ENCODE measurements around the gene ZNF57. TPM values are rescaled to one million over a fixed set of nuclear protein-coding genes. Genes with fewer than 3 reads are reported as not detected.

The ZNF57 gene
- total RNA-seq = 1 to 10 TPM; 3.9 to 4.7 TPM

DNA sequence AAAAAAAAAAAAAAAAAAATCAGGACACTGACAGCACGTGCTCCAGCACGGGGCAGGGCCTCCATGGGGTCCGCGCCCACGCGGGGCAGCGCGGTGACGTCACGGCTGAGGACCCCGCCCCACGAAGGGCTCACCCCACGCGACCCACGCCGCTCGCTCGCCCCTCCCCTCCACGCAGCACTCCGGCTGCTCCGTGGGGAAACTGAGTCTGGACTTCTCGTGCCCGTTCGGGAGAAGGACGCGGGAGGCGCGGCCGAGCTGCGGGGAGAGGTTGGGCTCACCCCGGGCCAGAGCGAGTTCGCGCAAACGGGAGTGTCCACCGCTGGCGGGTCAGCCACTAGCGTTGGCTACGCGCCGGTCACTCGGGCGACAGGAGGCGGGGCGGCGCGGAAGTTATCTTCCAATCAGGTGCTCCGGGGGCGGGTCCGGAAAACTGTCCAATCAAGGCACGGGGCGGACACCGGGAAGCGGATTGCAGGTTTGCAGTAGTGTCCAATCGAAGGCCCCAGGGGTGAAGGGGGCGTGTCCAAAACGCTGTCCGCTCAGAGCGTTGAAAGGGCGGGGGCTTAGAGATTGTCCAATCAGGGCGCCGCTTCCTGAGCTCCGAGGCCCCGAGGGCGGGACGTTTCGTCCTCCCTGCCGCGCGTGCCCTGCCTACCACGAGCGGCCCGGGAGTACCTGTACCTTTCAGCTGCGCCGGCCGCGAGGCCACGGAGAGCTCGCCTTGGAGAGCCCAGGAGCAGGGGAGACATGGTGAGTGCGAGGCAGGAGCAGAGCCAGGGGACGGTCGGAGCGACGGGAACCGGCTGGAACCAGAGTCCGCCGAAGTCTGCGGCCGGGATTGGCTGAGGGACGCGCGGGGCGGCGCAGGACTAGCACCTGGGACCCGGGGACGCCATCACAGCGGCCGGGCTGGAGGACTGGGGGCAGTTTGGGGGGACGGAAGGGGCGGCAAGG, at the start of gene ZNF57:
Gene ZNF57, plus strand, starts transcription at position 633 of the 957 bp plus-strand sequence. Its CDS starts 118 bp downstream, at position 751.
- CTCF ChIA-PET = interaction anchor here (0.6 to 1.3 kb wide), 2 partner anchors 14 to 55 kb away, joined by 3 to 4 read pairs; no protein-coding TSS in a partner anchor
- Mint-ChIP-seq H3K27ac (peak within 1 kb of the TSS; percentile 82), H3K36me3 (ENCODE audit: low read depth) (peaks cover 2% of the 10 kb centered on the region), H3K27me3 (ENCODE audit: low read depth) (no peaks in the 10 kb centered on the region), H3K4me1 (ENCODE audit: low read depth) (peaks cover 15% of the 10 kb centered on the region), H3K4me3 (peak within 1 kb of the TSS; percentile 100), H3K9me3 (peaks cover 15% of the 10 kb centered on the region)
- DNase-seq = peak; percentile 99
- intact Hi-C loops (cut with micrococcal nuclease) = loop anchor here (1.0 to 5.0 kb wide), 4 partner anchors 45 to 192 kb away; partner anchors contain the start of gene GNA11

DNA sequence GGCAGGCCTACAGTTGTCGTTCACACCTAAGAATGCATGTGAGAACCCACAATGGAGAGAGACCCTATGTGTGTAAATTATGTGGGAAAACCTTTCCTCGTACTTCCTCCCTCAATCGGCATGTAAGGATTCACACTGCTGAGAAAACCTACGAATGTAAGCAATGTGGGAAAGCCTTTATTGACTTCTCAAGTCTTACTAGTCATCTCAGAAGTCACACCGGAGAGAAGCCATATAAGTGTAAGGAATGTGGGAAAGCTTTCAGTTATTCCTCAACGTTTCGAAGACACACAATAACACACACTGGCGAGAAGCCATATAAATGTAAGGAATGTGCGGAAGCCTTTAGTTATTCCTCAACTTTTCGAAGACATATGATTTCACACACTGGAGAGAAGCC, 48.1 kb upstream of the ZNF57 start:
- DNase-seq = no peak
- intact Hi-C loops (cut with micrococcal nuclease) = loop anchor here (5.0 kb wide), 1 partner anchor 50 kb away; the partner anchor contains the start of gene ZNF57
- CTCF ChIA-PET = interaction anchor here (1.1 kb wide), 1 partner anchor 11 kb away, joined by 4 read pairs; the partner anchor contains the start of gene ZNF555
- no peak overlapping the region for H3K27ac Mint-ChIP-seq
- H3K27me3 Mint-ChIP-seq (ENCODE audit: low read depth) = no peaks in the 10 kb centered on the region
- H3K9me3 Mint-ChIP-seq = peaks cover 50% of the 10 kb centered on the region
- H3K4me3 Mint-ChIP-seq = no peak overlapping the region
- H3K4me1 Mint-ChIP-seq (ENCODE audit: low read depth) = peaks cover 29% of the 10 kb centered on the region
- peaks cover 50% of the 10 kb centered on the region for H3K36me3 Mint-ChIP-seq (ENCODE audit: low read depth)

DNA sequence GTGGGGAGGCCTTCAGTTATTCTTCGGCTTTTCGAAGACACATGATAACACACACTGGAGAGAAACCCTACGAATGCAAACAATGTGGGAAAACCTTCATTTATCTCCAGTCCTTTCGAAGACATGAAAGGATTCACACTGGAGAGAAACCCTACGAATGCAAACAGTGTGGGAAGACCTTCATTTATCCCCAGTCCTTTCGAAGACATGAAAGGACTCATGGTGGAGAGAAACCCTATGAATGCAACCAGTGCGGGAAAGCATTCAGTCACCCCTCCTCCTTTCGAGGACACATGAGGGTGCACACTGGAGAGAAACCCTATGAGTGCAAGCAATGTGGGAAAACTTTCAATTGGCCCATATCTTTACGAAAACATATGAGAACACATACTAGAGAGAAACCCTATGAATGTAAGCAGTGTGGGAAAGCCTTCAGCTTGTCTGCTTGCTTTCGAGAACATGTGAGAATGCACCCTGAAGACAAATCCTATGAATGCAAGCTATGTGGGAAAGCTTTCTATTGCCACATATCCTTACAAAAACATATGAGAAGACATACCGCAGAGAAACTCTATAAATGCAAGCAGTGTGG, 47.6 kb upstream of the ZNF57 start:
- H3K36me3 Mint-ChIP-seq (ENCODE audit: low read depth) = peaks cover 49% of the 10 kb centered on the region
- DNase-seq = no peak
- H3K4me1 Mint-ChIP-seq (ENCODE audit: low read depth) = peaks cover 32% of the 10 kb centered on the region
- no peak overlapping the region for H3K27ac Mint-ChIP-seq
- H3K27me3 Mint-ChIP-seq (ENCODE audit: low read depth) = no peaks in the 10 kb centered on the region
- no peak overlapping the region for H3K4me3 Mint-ChIP-seq
- H3K9me3 Mint-ChIP-seq = peaks cover 50% of the 10 kb centered on the region
- CTCF ChIA-PET = interaction anchor here (1.1 kb wide), 1 partner anchor 12 kb away, joined by 4 read pairs; the partner anchor contains the start of gene ZNF555
- intact Hi-C loops (cut with micrococcal nuclease) = loop anchor here (5.0 kb wide), 1 partner anchor 49 kb away; the partner anchor contains the start of gene ZNF57

DNA sequence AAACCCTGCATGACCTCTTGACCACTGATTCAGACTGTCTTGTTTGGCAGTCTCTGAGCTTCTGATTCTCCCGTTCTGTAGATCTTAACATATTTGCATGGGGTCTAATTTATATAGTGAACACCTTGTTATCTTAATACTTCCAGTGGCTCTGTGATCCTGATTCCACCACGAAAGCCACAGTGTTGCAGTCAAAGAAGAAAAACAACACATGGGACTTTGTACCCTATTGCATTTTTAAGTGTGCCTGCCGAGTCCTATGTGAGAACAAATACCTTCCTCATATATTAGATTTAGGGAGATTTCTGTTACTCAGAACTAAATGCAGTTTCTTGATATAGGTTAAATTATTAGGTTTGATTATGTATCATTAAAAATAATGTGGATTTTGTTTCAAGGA, 45.9 kb upstream of the ZNF57 start:
- Mint-ChIP-seq H3K27ac (no peak overlapping the region), H3K4me1 (ENCODE audit: low read depth) (peaks cover 34% of the 10 kb centered on the region), H3K9me3 (peaks cover 50% of the 10 kb centered on the region), H3K36me3 (ENCODE audit: low read depth) (peaks cover 51% of the 10 kb centered on the region), H3K27me3 (ENCODE audit: low read depth) (no peaks in the 10 kb centered on the region), H3K4me3 (no peak overlapping the region)
- no peak for DNase-seq
- intact Hi-C loops (cut with micrococcal nuclease) = loop anchor here (5.0 kb wide), 1 partner anchor 47 kb away; the partner anchor contains the start of gene ZNF57
- CTCF ChIA-PET = no interaction called here

DNA sequence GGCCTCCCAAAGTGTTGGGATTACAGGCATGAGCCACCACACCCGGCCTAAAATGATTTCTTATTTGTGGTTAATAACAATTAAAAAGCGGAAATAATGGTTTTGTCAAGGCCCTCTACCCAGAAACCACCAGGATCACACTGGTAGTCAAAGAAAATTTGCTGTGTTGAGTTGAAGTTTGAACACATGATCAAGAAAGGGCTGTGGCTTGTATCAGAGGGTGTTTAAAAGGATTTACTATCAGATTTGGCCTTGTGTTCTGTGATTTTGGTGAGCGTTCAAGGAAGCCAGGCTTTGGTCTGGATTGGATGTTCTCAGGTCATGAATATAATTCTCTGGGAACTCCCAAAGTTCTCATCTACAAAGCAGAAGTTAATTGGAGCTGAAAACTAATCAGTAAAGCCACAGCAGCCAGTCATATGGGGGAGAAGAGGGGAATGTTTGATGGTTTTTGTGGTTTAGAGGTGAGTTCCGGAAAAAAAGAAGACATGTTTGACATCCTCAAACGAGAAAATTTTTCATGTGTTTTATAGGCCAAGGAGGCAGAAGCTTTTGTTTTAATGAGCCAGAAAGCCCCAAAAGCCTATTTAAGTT, 44.2 kb upstream of the ZNF57 start:
- H3K27ac Mint-ChIP-seq = peak overlapping the region; percentile 57

DNA sequence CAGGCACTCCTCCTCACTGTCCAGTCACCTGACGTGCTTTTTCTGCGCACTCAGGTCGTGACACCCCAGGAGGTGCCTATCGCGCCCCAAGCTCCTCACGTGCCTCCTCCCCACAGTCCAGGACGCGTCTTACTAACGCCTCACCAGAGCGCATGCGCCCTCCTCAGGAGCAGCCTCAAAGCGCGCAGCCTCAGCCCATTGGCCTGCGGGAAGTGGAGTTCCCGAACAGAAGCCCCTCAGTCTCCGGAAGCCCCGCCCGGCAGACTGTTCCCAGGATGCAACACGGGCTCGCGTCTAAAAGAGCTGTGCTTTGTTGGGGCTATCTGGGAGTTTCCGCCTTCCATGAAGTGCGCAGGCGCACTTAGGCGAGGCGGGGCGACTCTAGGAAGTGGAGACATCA, 41.9 kb upstream of the ZNF57 start:
- Mint-ChIP-seq H3K4me1 (ENCODE audit: low read depth) (peaks cover 23% of the 10 kb centered on the region), H3K9me3 (peaks cover 16% of the 10 kb centered on the region), H3K36me3 (ENCODE audit: low read depth) (peaks cover 15% of the 10 kb centered on the region), H3K27me3 (ENCODE audit: low read depth) (no peaks in the 10 kb centered on the region), H3K4me3 (no peak overlapping the region), H3K27ac (no peak overlapping the region)
- CTCF ChIA-PET = interaction anchor here (0.8 kb wide), 1 partner anchor 14 kb away, joined by 3 read pairs; no protein-coding TSS in a partner anchor
- no peak for DNase-seq
- intact Hi-C loops (cut with micrococcal nuclease) = no loop called here

More for the DNA sequence above, 44.2 kb upstream of the ZNF57 start:
- peaks cover 38% of the 10 kb centered on the region for H3K36me3 Mint-ChIP-seq (ENCODE audit: low read depth)
- H3K4me3 Mint-ChIP-seq = no peak overlapping the region
- H3K27me3 Mint-ChIP-seq (ENCODE audit: low read depth) = no peaks in the 10 kb centered on the region
- peaks cover 23% of the 10 kb centered on the region for H3K4me1 Mint-ChIP-seq (ENCODE audit: low read depth)
- peak; percentile 52 for DNase-seq
- intact Hi-C loops (cut with micrococcal nuclease) = loop anchor here (1.0 kb wide), 1 partner anchor 15 kb away; the partner anchor contains the start of gene ZNF555
- peaks cover 37% of the 10 kb centered on the region for H3K9me3 Mint-ChIP-seq
- CTCF ChIA-PET = interaction anchor here (1.0 to 1.2 kb wide), 3 partner anchors 15 to 74 kb away, joined by 3 to 6 read pairs (median 3); partner anchors contain the start of genes SGTA and ZNF555

DNA sequence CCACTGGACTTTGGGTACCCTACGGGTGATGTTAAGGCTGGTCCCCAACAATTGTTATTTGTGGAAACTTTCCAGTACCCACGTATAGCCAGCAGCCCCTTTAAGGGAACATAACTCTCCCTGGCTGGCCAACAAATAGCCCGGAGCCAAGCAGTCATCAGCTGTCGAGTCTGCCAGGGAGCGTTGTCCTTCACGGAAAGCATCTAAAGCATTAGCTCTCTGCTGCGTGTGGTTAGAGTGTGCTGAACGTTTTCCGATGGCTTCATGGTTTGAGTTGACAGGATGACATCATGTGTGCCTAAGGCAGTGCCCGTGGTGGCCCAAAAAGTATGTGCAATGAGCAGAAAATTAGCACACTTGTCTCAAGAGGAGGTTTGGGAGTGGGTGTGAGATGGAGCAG, 36.9 kb upstream of the ZNF57 start:
- no peaks in the 10 kb centered on the region for H3K27me3 Mint-ChIP-seq (ENCODE audit: low read depth)
- H3K4me1 Mint-ChIP-seq (ENCODE audit: low read depth) = no peaks in the 10 kb centered on the region
- H3K36me3 Mint-ChIP-seq (ENCODE audit: low read depth) = no peaks in the 10 kb centered on the region
- no peak overlapping the region for H3K4me3 Mint-ChIP-seq
- no peak overlapping the region for H3K27ac Mint-ChIP-seq
- intact Hi-C loops (cut with micrococcal nuclease) = no loop called here
- CTCF ChIA-PET = no interaction called here
- H3K9me3 Mint-ChIP-seq = peaks cover 2% of the 10 kb centered on the region
- DNase-seq = no peak

DNA sequence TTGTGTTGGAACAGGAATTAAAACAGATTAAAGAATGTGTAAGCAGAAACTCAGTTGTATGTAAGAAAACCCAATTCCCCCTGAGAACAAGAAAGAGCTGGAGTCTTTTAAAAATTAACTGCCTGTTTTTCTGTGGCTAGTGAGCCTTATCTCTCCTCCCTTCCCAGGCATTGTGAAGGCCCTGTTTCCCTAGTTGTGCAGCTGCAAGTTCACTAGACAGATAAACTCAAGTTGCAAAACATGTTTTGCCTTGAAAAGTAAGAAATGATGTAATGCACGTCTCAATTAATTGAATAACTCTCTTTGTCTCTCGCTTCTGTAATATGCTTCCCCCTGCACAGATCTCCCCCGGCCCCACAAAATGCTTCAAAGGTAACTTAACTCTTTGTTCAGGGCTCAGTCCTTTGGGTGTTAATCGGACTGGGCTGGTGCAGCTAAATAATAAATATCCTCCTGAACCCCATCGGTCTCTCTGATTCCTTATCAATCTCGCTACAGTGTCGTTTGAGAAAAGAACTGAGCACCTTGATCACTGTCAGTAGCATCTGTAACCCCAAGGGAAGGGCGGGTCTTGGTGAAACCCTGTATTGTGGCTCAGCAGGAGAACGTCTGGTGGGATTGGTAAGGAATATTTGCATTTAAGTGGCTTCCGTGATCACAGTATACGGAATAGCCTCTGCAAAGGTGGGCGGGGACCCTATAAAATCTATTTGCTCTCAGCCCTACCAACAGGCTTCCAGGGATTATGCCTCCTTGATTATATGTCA, 35.2 kb upstream of the ZNF57 start:
- H3K4me1 Mint-ChIP-seq (ENCODE audit: low read depth) = no peaks in the 10 kb centered on the region
- no peak overlapping the region for H3K27ac Mint-ChIP-seq
- H3K36me3 Mint-ChIP-seq (ENCODE audit: low read depth) = no peaks in the 10 kb centered on the region
- CTCF ChIA-PET = interaction anchor here (1.0 kb wide), 1 partner anchor 22 kb away, joined by 3 read pairs; no protein-coding TSS in a partner anchor
- no peak for DNase-seq
- no peaks in the 10 kb centered on the region for H3K27me3 Mint-ChIP-seq (ENCODE audit: low read depth)
- intact Hi-C loops (cut with micrococcal nuclease) = no loop called here
- H3K4me3 Mint-ChIP-seq = no peak overlapping the region
- no peaks in the 10 kb centered on the region for H3K9me3 Mint-ChIP-seq

DNA sequence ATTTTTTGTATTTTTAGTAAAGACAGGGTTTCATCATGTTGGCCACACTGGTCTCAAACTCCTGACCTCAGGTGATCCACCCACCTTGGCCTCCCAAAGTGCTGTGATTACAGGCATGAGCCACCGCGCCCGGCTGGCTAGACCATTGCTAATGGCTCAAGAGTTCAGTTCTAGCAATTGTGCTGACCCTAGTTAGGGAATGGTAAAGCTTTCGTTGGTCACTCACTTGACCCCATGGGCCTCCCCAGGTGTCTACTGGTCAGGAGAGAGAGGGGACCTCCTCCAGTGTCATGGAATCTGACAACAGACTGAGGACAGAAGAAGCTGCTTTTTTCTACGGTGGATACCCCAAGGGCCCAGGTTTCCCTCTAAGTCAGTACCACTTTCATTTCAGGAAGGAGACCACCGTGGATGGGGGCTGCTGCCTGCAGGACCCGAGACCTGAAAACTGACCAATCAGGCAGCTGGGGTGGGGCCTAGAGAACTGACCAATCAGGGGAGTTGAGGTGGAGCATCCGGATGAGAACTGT, 34.2 kb upstream of the ZNF57 start:
- Mint-ChIP-seq H3K36me3 (ENCODE audit: low read depth) (no peaks in the 10 kb centered on the region), H3K4me1 (ENCODE audit: low read depth) (no peaks in the 10 kb centered on the region), H3K9me3 (no peaks in the 10 kb centered on the region), H3K4me3 (no peak overlapping the region), H3K27ac (no peak overlapping the region), H3K27me3 (ENCODE audit: low read depth) (no peaks in the 10 kb centered on the region)
- CTCF ChIA-PET = interaction anchor here (0.5 to 0.7 kb wide), 3 partner anchors 28 to 218 kb away, joined by 3 to 4 read pairs (median 3); no protein-coding TSS in a partner anchor
- DNase-seq = no peak
- intact Hi-C loops (cut with micrococcal nuclease) = no loop called here

DNA sequence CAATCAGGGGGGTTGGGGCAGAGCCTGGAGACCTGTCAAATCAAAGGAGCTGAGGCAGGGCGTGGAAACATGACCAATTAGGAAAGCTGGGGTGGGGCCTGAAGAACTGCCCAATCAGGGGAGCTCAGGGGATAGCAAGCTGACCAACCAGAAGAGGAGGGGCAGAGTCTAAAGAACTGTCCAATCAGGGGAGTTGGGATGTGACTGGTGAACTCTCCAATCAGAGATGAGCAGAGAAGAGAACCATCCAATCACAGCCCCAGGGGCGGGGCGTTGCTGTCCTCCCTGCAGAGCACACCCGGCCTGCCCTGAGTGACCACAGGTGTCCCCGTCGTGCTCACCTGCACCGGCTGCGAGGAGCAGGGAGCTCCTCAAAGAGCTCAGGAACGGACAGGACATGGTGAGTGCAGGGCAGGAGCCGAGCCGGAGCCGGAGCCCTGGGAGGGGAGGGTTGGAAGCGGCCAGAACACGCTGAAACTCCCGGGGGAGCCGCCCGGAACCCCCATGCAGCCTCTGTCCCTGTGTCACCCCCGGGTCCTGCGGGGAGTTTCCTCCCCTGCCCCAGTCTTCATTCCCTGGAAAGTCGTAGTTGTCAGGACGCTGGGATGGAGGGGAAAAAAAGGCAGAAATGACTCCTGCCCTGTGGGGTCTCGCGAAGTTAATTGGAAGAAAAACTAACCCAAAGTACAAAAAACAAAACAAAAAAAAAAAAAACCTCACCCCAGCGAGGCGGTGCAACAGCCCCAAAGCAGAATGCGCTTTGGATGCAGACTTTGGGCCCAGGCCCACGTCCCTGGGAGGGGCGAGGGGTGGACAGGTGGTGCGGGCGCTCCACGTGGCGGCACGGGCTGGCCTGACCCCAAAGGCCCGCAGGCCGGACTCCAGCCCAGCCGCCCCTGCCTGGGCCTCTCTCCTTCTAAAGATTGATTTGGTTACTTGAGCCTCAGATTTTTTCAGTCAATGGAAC, 33.4 kb upstream of the ZNF57 start, which contains the start of gene ZNF556:
Gene ZNF556, plus strand, starts transcription at position 311 of the 967 bp plus-strand sequence. Its CDS starts 87 bp downstream, at position 398.
- DNase-seq = no peak
- Mint-ChIP-seq H3K9me3 (no peaks in the 10 kb centered on the region), H3K27me3 (ENCODE audit: low read depth) (no peaks in the 10 kb centered on the region), H3K4me3 (no peak within 1 kb of the TSS), H3K27ac (no peak within 1 kb of the TSS), H3K4me1 (ENCODE audit: low read depth) (no peaks in the 10 kb centered on the region), H3K36me3 (ENCODE audit: low read depth) (no peaks in the 10 kb centered on the region)
- intact Hi-C loops (cut with micrococcal nuclease) = no loop called here
- CTCF ChIA-PET = interaction anchor here (0.5 to 0.7 kb wide), 2 partner anchors 29 to 219 kb away, joined by 3 to 4 read pairs; no protein-coding TSS in a partner anchor

All from activated naive CD4-positive, alpha-beta T cell treated with anti-CD3 and anti-CD28 coated beads for 36 hours (primary cell).